ENCODE data around the gene SNRNP25.

Gene SNRNP25

GRCh38 chr16:102060-102855 lies 48.6 kb downstream of the SNRNP25 start:
- no CpG with 5 or more reads among the region's 19 CpGs for WGBS (ENCODE audit: extremely low coverage, insufficient coverage, insufficient read length)
- no peak overlapping the region for H3K4me2 ChIP-seq (ENCODE audit: low read length)
- H3K4me3 ChIP-seq (ENCODE audit: low read depth, low read length): no peak overlapping the region
- no peaks in the 10 kb centered on the region for H3K79me1 ChIP-seq (ENCODE audit: low read length)
- no peak overlapping the region for H2BK12ac ChIP-seq (ENCODE audit: low read length)
- H3K79me2 ChIP-seq (ENCODE audit: control insufficient read depth, insufficient read depth, low read length, poor library complexity): no peaks in the 10 kb centered on the region
- H2BK120ac ChIP-seq (ENCODE audit: insufficient read depth, low read length, poor library complexity): no peak overlapping the region
- no peak overlapping the region for H3K4ac ChIP-seq (ENCODE audit: low read depth, low read length)
- no peaks in the 10 kb centered on the region for H3K27me3 ChIP-seq (ENCODE audit: insufficient read depth, low read length)
- DNase-seq: no peak
- H3K36me3 ChIP-seq (ENCODE audit: control insufficient read depth in 1 of 2, insufficient read depth in 2 of 2, low read length in 2 of 2): peaks cover 10 to 35% of the 10 kb centered on the region in 2 experiments
- H3K9ac ChIP-seq (ENCODE audit: low read length): no peak overlapping the region
- H2AK5ac ChIP-seq (ENCODE audit: low read length): no peak overlapping the region
- peaks cover 2% of the 10 kb centered on the region for H3K9me3 ChIP-seq (ENCODE audit: insufficient read depth, low read depth, low read length)
- no peak overlapping the region for H4K91ac ChIP-seq (ENCODE audit: low read depth, low read length)
- H3K23ac ChIP-seq (ENCODE audit: low read length): no peak overlapping the region
- H2AFZ ChIP-seq (ENCODE audit: insufficient read depth, low read length, poor library complexity): no peak overlapping the region
- peaks cover 0 to 3% of the 10 kb centered on the region in 2 experiments for H3K4me1 ChIP-seq (ENCODE audit: control insufficient read depth in 1 of 2, insufficient read depth in 2 of 2, low read length in 2 of 2)
- no peak overlapping the region for H4K8ac ChIP-seq (ENCODE audit: low read depth, low read length)
- H4K12ac ChIP-seq (ENCODE audit: low read depth, low read length): no peak overlapping the region
- no peak overlapping the region for H2BK5ac ChIP-seq (ENCODE audit: low read depth, low read length, poor library complexity)
- no peak overlapping the region for H3K14ac ChIP-seq (ENCODE audit: low read length)
- H3K27ac ChIP-seq (ENCODE audit: low read depth, low read length): no peak overlapping the region
- H3K18ac ChIP-seq (ENCODE audit: low read length): no peak overlapping the region

- H3K79me1 ChIP-seq (ENCODE audit: low read length): no peaks in the 10 kb centered on the region
- no peak overlapping the region for H2BK120ac ChIP-seq (ENCODE audit: insufficient read depth, low read length, poor library complexity)
- H4K91ac ChIP-seq (ENCODE audit: low read depth, low read length): no peak overlapping the region
- no peak overlapping the region for H3K14ac ChIP-seq (ENCODE audit: low read length)
- peaks cover 8 to 30% of the 10 kb centered on the region in 2 experiments for H3K36me3 ChIP-seq (ENCODE audit: control insufficient read depth in 1 of 2, insufficient read depth in 2 of 2, low read length in 2 of 2)
- H3K4ac ChIP-seq (ENCODE audit: low read depth, low read length): no peak overlapping the region
- no peak overlapping the region for H3K23ac ChIP-seq (ENCODE audit: low read length)
- H2BK12ac ChIP-seq (ENCODE audit: low read length): no peak overlapping the region
- no peak overlapping the region for H4K8ac ChIP-seq (ENCODE audit: low read depth, low read length)
- no peak overlapping the region for H2BK5ac ChIP-seq (ENCODE audit: low read depth, low read length, poor library complexity)
- H3K4me2 ChIP-seq (ENCODE audit: low read length): no peak overlapping the region
- no CpG with 5 or more reads among the region's 5 CpGs for WGBS (ENCODE audit: extremely low coverage, insufficient coverage, insufficient read length)
- no peak overlapping the region for H3K4me3 ChIP-seq (ENCODE audit: low read depth, low read length)
- DNase-seq: no peak
- no peak overlapping the region for H3K27ac ChIP-seq (ENCODE audit: low read depth, low read length)
- H3K9me3 ChIP-seq (ENCODE audit: insufficient read depth, low read depth, low read length): peaks cover 3% of the 10 kb centered on the region
- H3K4me1 ChIP-seq (ENCODE audit: control insufficient read depth in 1 of 2, insufficient read depth in 2 of 2, low read length in 2 of 2): no peaks in the 10 kb centered on the region
- H4K12ac ChIP-seq (ENCODE audit: low read depth, low read length): no peak overlapping the region
- H3K79me2 ChIP-seq (ENCODE audit: control insufficient read depth, insufficient read depth, low read length, poor library complexity): no peaks in the 10 kb centered on the region
- peak overlapping the region; percentile 33 for H3K9ac ChIP-seq (ENCODE audit: low read length)
- H2AK5ac ChIP-seq (ENCODE audit: low read length): no peak overlapping the region
- H3K27me3 ChIP-seq (ENCODE audit: insufficient read depth, low read length): no peaks in the 10 kb centered on the region
- no peak overlapping the region for H2AFZ ChIP-seq (ENCODE audit: insufficient read depth, low read length, poor library complexity)
- H3K18ac ChIP-seq (ENCODE audit: low read length): no peak overlapping the region
Measured at GRCh38 chr16:104355-104754, 50.7 kb downstream of the SNRNP25 start.

GRCh38 chr16:104928-105327 lies 51.3 kb downstream of the SNRNP25 start:
- H2AFZ ChIP-seq (ENCODE audit: insufficient read depth, low read length, poor library complexity): no peak overlapping the region
- no peak overlapping the region for H3K9ac ChIP-seq (ENCODE audit: low read length)
- H4K8ac ChIP-seq (ENCODE audit: low read depth, low read length): no peak overlapping the region
- no peak overlapping the region for H2BK5ac ChIP-seq (ENCODE audit: low read depth, low read length, poor library complexity)
- H2BK120ac ChIP-seq (ENCODE audit: insufficient read depth, low read length, poor library complexity): no peak overlapping the region
- H3K14ac ChIP-seq (ENCODE audit: low read length): no peak overlapping the region
- H4K91ac ChIP-seq (ENCODE audit: low read depth, low read length): no peak overlapping the region
- no peak overlapping the region for H4K12ac ChIP-seq (ENCODE audit: low read depth, low read length)
- H3K23ac ChIP-seq (ENCODE audit: low read length): no peak overlapping the region
- H2BK12ac ChIP-seq (ENCODE audit: low read length): no peak overlapping the region
- no peaks in the 10 kb centered on the region for H3K27me3 ChIP-seq (ENCODE audit: insufficient read depth, low read length)
- no peaks in the 10 kb centered on the region for H3K79me1 ChIP-seq (ENCODE audit: low read length)
- H3K18ac ChIP-seq (ENCODE audit: low read length): no peak overlapping the region
- H3K4me3 ChIP-seq (ENCODE audit: low read depth, low read length): no peak overlapping the region
- H3K36me3 ChIP-seq (ENCODE audit: control insufficient read depth in 1 of 2, insufficient read depth in 2 of 2, low read length in 2 of 2): peaks cover 8 to 31% of the 10 kb centered on the region in 2 experiments
- no peaks in the 10 kb centered on the region for H3K79me2 ChIP-seq (ENCODE audit: control insufficient read depth, insufficient read depth, low read length, poor library complexity)
- H3K27ac ChIP-seq (ENCODE audit: low read depth, low read length): no peak overlapping the region
- no peak overlapping the region for H3K4me2 ChIP-seq (ENCODE audit: low read length)
- no CpG with 5 or more reads among the region's 3 CpGs for WGBS (ENCODE audit: extremely low coverage, insufficient coverage, insufficient read length)
- no peak for DNase-seq
- H3K9me3 ChIP-seq (ENCODE audit: insufficient read depth, low read depth, low read length): peaks cover 3% of the 10 kb centered on the region
- no peaks in the 10 kb centered on the region for H3K4me1 ChIP-seq (ENCODE audit: control insufficient read depth in 1 of 2, insufficient read depth in 2 of 2, low read length in 2 of 2)
- H3K4ac ChIP-seq (ENCODE audit: low read depth, low read length): no peak overlapping the region
- H2AK5ac ChIP-seq (ENCODE audit: low read length): no peak overlapping the region

- Histone ChIP-seq H3K4me2 (ENCODE audit: low read length) (no peak overlapping the region), H3K9me3 (ENCODE audit: insufficient read depth, low read depth, low read length) (peaks cover 3% of the 10 kb centered on the region), H3K79me1 (ENCODE audit: low read length) (no peaks in the 10 kb centered on the region), H4K8ac (ENCODE audit: low read depth, low read length) (no peak overlapping the region), H3K36me3 (ENCODE audit: control insufficient read depth in 1 of 2, insufficient read depth in 2 of 2, low read length in 2 of 2) (peaks cover 11 to 33% of the 10 kb centered on the region in 2 experiments), H3K4me1 (ENCODE audit: control insufficient read depth in 1 of 2, insufficient read depth in 2 of 2, low read length in 2 of 2) (no peaks in the 10 kb centered on the region), H3K27ac (ENCODE audit: low read depth, low read length) (no peak overlapping the region), H2BK12ac (ENCODE audit: low read length) (no peak overlapping the region), H3K4ac (ENCODE audit: low read depth, low read length) (no peak overlapping the region), H3K79me2 (ENCODE audit: control insufficient read depth, insufficient read depth, low read length, poor library complexity) (no peaks in the 10 kb centered on the region), H3K18ac (ENCODE audit: low read length) (no peak overlapping the region), H2BK5ac (ENCODE audit: low read depth, low read length, poor library complexity) (no peak overlapping the region), H3K4me3 (ENCODE audit: low read depth, low read length) (peak overlapping the region; percentile 20), H4K12ac (ENCODE audit: low read depth, low read length) (no peak overlapping the region), H2BK120ac (ENCODE audit: insufficient read depth, low read length, poor library complexity) (no peak overlapping the region), H2AFZ (ENCODE audit: insufficient read depth, low read length, poor library complexity) (no peak overlapping the region), H2AK5ac (ENCODE audit: low read length) (no peak overlapping the region), H3K14ac (ENCODE audit: low read length) (no peak overlapping the region), H3K27me3 (ENCODE audit: insufficient read depth, low read length) (no peaks in the 10 kb centered on the region), H4K91ac (ENCODE audit: low read depth, low read length) (no peak overlapping the region), H3K9ac (ENCODE audit: low read length) (peak overlapping the region; percentile 27), H3K23ac (ENCODE audit: low read length) (no peak overlapping the region)
- no peak for DNase-seq
- WGBS (ENCODE audit: extremely low coverage, insufficient coverage, insufficient read length): no CpG with 5 or more reads among the region's 6 CpGs
Measured at GRCh38 chr16:105521-105920, 51.9 kb downstream of the SNRNP25 start.
